ENCODE measurements around the gene TSC2. TPM values are rescaled to one million over a fixed set of nuclear protein-coding genes. Genes with fewer than 3 reads are reported as not detected.
A peak's percentile ranks its signal among the peaks of the same experiment; 100 is the strongest.
"Not testable (repeated sequence)": the region's sequence is repeated elsewhere in the genome, so short reads cannot be mapped to it uniquely, and the experiment has no call there.

TSC2 gene
- total RNA-seq, 1 experiment from 2014 or later = 31.2 TPM

- not testable (repeated sequence) for DNase-seq (ENCODE audit: low read depth)
Measured at GRCh38 chr16:2105291-2105690, 57.5 kb downstream of the TSC2 start.

DNA sequence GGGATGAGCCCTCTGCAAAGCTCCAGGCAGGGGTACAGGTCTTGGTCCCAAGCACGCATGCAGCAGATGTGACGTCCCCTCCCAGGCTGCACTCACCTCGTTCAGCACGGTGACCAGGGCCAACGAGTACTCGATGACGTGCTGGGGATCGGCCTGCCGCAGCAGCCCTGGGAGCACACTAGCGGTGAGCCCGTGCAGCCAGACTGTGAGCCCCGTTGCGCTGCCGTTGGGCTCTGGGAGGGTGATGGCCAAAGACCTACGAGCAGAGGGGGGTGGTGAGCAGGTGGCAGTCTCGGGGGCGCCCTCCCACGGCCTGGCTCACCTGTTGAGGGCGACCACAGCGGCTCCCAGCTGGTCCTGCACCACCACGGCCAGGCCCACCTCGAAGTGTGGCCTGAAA, 58.0 kb downstream of the TSC2 start:
- DNase-seq (ENCODE audit: low read depth) = not testable (repeated sequence)

DNA sequence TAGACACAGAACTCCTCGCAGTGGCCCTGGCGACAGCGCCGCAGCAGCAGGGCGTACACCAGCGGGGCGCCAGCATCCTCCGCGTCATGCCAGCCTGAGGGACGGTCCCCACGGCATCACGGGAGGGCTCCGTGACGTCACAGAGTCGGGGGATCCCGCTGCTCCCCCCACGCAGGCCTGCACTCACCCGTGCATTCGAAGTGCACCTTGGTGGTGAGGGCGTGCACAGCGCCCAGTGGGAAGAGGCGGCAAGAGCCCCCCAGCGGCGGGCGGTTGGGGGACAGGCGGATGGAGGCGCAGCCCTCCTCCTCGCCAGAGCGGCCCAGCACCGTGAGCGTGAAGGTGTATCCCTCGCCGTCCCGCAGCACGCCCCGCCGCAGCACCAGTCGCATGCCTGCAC, 58.4 kb downstream of the TSC2 start:
- not testable (repeated sequence) for DNase-seq (ENCODE audit: low read depth)

DNA sequence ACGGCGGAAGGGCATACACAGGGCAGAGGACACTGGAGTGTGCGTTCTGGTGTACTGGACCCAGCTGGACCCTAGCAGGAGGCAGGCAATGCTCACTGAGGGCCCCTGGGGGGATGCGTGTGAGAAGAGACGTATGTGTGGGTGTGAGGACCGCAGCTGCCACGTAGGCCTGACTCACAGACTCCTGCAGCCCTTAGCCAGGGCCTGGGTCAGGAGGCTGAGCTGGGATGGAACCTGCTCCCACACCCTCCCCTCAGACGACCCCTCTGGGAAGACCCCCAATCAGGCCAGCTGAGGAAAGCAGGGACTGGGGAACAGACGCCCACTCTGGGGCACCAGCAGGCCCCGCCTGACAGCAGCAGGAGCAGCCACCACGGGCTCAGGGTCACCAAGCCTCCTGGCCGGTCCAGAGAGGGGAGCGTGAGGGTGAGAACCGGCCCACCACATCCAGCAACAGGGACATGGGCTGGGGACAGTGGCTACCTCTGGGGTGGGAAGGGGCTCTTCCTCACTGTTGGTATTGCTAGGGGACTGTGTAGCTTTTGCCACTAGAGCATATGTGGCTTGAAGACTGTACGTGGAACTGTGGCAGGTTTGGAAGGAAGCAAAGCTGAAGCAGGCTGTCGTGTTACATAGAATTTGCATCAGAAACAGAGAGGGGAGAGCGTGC, 59.5 kb downstream of the TSC2 start:
- peak; percentile 35 for DNase-seq (ENCODE audit: low read depth)

DNA sequence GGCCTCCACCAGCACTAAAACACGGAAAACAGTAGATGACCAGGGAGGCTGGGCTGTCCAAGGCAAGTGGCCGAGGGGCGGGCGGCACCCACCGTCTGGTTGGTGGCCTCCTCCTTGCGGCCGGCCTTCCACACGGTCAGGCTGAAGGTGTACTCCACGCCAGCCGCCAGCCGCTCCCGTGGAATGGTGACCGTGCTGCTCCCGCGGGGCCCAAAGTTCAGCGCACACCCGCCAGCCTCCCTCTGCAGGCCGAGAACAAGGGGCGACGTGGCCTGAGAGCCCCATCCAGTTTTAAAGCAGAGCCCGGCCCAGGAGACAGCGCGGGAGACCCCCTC, 60.0 kb downstream of the TSC2 start:
- DNase-seq (ENCODE audit: low read depth) = not testable (repeated sequence)

DNA sequence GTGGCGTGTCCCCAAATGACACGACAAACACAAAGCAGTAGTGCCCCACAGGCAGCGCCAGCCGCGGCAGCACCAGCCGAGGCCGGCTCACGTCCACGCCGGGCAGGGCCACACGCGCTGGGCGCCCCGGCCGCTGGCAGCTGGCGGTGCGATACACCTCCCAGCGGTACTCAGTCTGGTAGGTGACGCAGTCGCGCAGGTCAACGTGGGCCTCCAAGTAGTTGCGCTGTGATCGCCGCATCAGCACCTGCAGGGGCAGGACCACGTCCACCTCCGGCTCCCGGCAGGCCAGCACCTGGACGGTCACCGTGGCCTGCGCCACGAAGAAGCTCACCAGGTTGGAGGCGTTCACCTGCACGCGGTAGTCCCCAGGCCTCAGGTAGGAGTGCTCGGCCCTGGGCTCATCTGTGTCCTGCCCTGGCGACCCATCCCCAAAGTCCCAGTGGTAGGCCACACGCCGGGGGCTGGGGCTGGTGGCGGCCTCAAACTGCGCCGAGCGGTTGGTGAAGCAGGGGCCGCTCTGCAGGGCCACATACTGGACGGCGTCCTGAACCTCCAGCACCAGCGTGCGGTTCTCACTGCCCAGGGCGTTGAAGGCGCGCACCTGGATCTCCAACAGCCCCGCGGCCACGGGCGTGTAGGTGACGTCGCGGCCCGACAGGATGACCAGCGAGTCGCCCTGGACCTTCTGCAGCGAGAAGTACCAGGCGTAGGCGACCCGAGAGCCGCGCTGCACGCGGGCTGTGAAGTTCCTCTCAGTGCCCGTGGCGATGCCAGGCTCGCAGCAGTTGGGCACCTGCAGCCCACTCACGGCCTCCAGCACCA, 60.9 kb downstream of the TSC2 start:
- not testable (repeated sequence) for DNase-seq (ENCODE audit: low read depth)

GRCh38 chr16:2109271-2109580, 61.4 kb downstream of the TSC2 start:
- DNase-seq (ENCODE audit: low read depth) = not testable (repeated sequence)

DNA sequence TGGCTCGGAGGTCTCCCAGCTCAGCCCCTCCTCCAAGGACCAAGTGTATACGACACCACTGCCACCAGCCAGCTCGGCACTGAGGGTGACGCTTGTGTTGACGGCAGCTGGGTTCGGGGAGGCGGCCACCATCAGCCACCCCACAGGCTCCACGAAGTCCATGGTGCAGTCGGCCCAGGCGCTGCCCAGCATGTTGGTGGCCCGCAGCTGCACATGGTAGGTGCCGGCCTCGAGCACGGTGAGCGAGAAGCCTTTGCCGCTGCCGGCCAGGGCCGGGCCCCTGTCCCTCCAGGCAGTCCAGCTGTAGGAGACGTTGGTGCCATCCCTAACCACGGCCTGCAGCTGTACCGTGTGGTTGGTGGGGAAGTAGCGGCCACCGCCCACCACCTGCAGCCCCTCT, 62.1 kb downstream of the TSC2 start:
- DNase-seq (ENCODE audit: low read depth) = not testable (repeated sequence)

GRCh38 chr16:2110332-2111008, 62.7 kb downstream of the TSC2 start:
- DNase-seq (ENCODE audit: low read depth) = not testable (repeated sequence)

- DNase-seq (ENCODE audit: low read depth) = not testable (repeated sequence)
Measured at GRCh38 chr16:2111009-2111353, 63.2 kb downstream of the TSC2 start.

- DNase-seq (ENCODE audit: low read depth) = not testable (repeated sequence)
Measured at GRCh38 chr16:2111412-2112335, 63.9 kb downstream of the TSC2 start.

DNA sequence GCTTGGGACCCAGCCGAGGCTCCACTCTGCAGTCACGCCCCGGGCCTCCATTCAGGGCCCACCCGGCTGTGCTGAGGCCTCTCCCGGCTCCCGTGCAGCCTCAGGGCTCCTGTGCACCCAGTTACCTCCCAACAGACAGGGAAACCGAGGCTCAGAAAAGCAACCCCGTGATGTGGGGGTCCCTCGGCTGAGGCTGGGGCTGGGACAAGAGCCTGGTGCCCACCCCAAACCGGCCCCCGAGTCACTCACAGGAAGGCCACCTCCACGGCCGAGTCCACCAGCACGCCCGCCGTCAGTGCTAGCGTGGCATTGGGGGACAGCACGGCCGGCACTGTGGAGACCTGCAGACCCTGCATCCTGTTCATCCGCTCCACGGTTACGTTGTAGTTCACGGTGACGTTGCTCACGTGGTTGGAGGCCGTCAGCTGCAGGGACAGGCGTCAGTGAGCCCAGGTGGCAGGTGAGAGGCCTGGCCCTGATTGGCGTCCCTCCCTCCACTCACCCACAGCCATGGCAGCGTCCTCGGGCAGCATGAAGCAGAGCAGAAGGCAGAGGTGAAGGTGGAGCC, 64.8 kb downstream of the TSC2 start:
- not testable (repeated sequence) for DNase-seq (ENCODE audit: low read depth)

- DNase-seq (ENCODE audit: low read depth) = not testable (repeated sequence)
Measured at GRCh38 chr16:2114225-2114624, 66.4 kb downstream of the TSC2 start.

GRCh38 chr16:2114885-2115590, 67.3 kb downstream of the TSC2 start:
- not testable (repeated sequence) for DNase-seq (ENCODE audit: low read depth)

GRCh38 chr16:2115591-2115973, 67.8 kb downstream of the TSC2 start:
- DNase-seq (ENCODE audit: low read depth) = no peak

GRCh38 chr16:2116428-2116827, 68.6 kb downstream of the TSC2 start:
- DNase-seq (ENCODE audit: low read depth) = not testable (repeated sequence)

DNA sequence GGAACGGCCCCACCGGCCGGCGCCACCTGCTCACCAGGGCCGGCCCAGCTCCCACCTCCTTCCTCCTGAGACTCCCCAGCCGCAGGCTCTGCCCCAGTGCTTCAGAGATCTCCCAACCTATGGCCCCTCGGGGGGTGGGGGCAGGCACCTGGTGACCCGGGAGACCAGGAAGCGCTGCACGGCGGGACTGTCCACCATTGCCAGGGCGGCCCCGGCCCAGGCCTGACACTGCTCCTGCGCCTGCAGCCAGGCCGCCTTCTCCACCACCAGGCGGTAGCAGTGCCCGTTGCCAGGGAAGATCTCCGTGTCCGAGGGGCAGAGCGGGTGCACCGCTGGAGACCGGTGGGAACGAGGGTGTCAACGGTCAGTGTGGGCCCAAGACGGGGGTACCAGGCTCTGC, 69.6 kb downstream of the TSC2 start:
- DNase-seq (ENCODE audit: low read depth) = not testable (repeated sequence)

DNA sequence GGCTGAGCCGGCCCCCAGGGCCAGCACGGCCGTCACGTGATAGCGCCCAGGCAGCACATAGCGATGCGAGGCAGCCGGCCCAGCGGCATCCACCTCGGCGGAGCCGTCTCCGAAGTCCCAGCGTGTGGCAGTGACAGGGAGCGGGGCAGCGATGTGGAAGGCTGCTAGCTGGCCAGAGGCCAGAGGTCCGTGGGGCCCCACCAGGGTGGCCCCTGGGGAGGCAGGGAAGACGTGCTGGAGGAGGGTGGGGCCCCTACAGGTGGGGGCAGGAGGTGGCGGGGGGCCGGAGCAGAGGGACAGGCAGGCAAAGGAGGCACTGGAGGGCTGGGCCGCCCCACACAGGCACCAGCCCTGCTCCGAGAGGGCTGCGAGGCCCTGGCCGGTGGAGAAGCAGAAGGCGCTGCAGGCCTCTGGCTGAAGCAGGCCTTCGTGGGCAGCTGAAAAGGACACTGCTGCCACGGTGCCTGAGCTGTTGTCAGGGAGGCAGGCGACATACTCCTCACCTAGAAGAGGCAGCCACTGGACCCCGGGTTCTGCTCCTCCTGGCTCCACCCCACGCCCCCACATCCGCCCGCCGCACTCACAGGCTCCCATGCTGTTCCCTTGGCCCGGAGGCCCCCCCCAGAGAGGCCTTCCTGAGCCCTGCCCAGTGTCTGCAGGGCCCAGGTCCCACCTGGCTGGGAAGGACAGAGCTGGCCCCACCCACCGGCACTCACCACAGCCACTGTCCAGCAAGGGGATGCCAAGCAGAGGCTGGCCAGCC, 70.4 kb downstream of the TSC2 start:
- DNase-seq (ENCODE audit: low read depth) = not testable (repeated sequence)

- DNase-seq (ENCODE audit: low read depth) = peak; percentile 76
Measured at GRCh38 chr16:2121325-2121724, 73.5 kb downstream of the TSC2 start.

GRCh38 chr16:2121853-2122252, 74.1 kb downstream of the TSC2 start:
- DNase-seq (ENCODE audit: low read depth) = peak; percentile 34

Data from M059J (cell line).